WTC11 (cell line): ENCODE results near the gene USP54. TPM values are rescaled to one million over a fixed set of nuclear protein-coding genes. Genes with fewer than 3 reads are reported as not detected.

Source experiments
- ATAC-seq: fragments of 200-7000 bp; cut with Tn5 transposase; 2 replicates; pipeline ENCODE4 v1.10.0; 2021; ENCODE audit warnings: mild to moderate bottlenecking, moderate library complexity
- CTCF ChIA-PET: fragments of 300-600 bp; sonication (Branson Sonifier 250); formaldehyde crosslinking; loops from one replicate; lab custom pipeline; 2021; ENCODE audit warnings: antibody characterized with exemption; lab: Charles Lee
- POLR2A ChIA-PET: fragments of 350-600 bp; sonication (Branson Sonifier 250); formaldehyde crosslinking; loops from one replicate; lab custom pipeline; 2021; ENCODE audit warnings: antibody characterized with exemption; lab: Charles Lee
- DNase-seq: peaks from one replicate; pipeline ENCODE4 v3.0.0; 2021; ENCODE audit warnings: low spot score
- H3K27ac Mint-ChIP-seq: 2 replicates; pipeline ENCODE4 v1.8.0; 2021; ENCODE audit warnings: mixed read lengths
- H3K27me3 Mint-ChIP-seq: 2 replicates; pipeline ENCODE4 v1.8.0; 2021; ENCODE audit warnings: low read depth, mild to moderate bottlenecking, moderate library complexity, mixed read lengths
- H3K36me3 Mint-ChIP-seq: 2 replicates; pipeline ENCODE4 v1.8.0; 2021; ENCODE audit warnings: mixed read lengths
- H3K4me1 Mint-ChIP-seq: 2 replicates; pipeline ENCODE4 v1.8.0; 2022; ENCODE audit warnings: mixed read lengths
- H3K4me3 Mint-ChIP-seq: 2 replicates; pipeline ENCODE4 v1.8.0; 2021; ENCODE audit warnings: mild to moderate bottlenecking, moderate library complexity, mixed read lengths
- H3K9me3 Mint-ChIP-seq: 2 replicates; pipeline ENCODE4 v1.8.0; 2021; ENCODE audit warnings: mixed read lengths
- ATF1 ChIP-seq: sonication (generic); formaldehyde crosslinking; IDR thresholded peaks from 2 replicates; pipeline ENCODE4 v1.8.1; 2023; ENCODE audit warnings: mild to moderate bottlenecking, moderate library complexity, missing genetic modification reagents
- CREB1 ChIP-seq: sonication (generic); formaldehyde crosslinking; IDR thresholded peaks from 2 replicates; pipeline ENCODE4 v1.8.0; 2023; ENCODE audit warnings: mild to moderate bottlenecking, missing genetic modification reagents
- CTCF ChIP-seq: fragments of 200-600 bp; IDR thresholded peaks from 2 replicates; pipeline ENCODE4 v1.8.0; 2022; ENCODE audit warnings: antibody characterized with exemption
- ETV6 ChIP-seq: sonication (generic); formaldehyde crosslinking; IDR thresholded peaks from 2 replicates; pipeline ENCODE4 v1.8.1; 2022; ENCODE audit warnings: mild to moderate bottlenecking, missing genetic modification reagents
- FOXK1 ChIP-seq: sonication (generic); formaldehyde crosslinking; IDR thresholded peaks from 2 replicates; pipeline ENCODE4 v1.8.0; 2022; ENCODE audit warnings: mild to moderate bottlenecking, moderate library complexity, missing genetic modification reagents
- FOXP1 ChIP-seq: sonication (generic); formaldehyde crosslinking; IDR thresholded peaks from 2 replicates; pipeline ENCODE4 v1.8.0; 2022; ENCODE audit warnings: missing genetic modification reagents, mild to moderate bottlenecking, moderate library complexity, borderline replicate concordance
- GABPB1 ChIP-seq: sonication (generic); formaldehyde crosslinking; IDR thresholded peaks from 2 replicates; pipeline ENCODE4 v1.8.1; 2023; ENCODE audit warnings: mild to moderate bottlenecking, missing genetic modification reagents
- IRF2 ChIP-seq: sonication (generic); formaldehyde crosslinking; IDR thresholded peaks from 2 replicates; pipeline ENCODE4 v1.8.0; 2022; ENCODE audit warnings: low read depth, missing genetic modification reagents, borderline replicate concordance
- JAZF1 ChIP-seq: fragments of 250-450 bp; sonication (Bioruptor Pico); IDR thresholded peaks from 2 replicates; pipeline ENCODE4 v1.9.0; 2021; ENCODE audit warnings: moderate library complexity, mild to moderate bottlenecking, inconsistent platforms
- MXD4 ChIP-seq: fragments of 250-450 bp; sonication (Bioruptor Pico); IDR thresholded peaks from 2 replicates; pipeline ENCODE4 v1.8.0; 2021; ENCODE audit warnings: mild to moderate bottlenecking, moderate library complexity, borderline replicate concordance
- NFE2L1 ChIP-seq: sonication (generic); formaldehyde crosslinking; IDR thresholded peaks from 2 replicates; pipeline ENCODE4 v1.8.1; 2023; ENCODE audit warnings: missing genetic modification reagents
- NFYB ChIP-seq: sonication (generic); formaldehyde crosslinking; conservative IDR thresholded peaks from 2 replicates; pipeline ENCODE4 v1.8.0; 2022; ENCODE audit warnings: low read depth, missing genetic modification reagents
- OVOL2 ChIP-seq: fragments of 250-450 bp; sonication (Bioruptor Pico); IDR thresholded peaks from 2 replicates; pipeline ENCODE4 v1.9.0; 2021; ENCODE audit warnings: mild to moderate bottlenecking, borderline replicate concordance
- PREB ChIP-seq: sonication (generic); formaldehyde crosslinking; IDR thresholded peaks from 2 replicates; pipeline ENCODE4 v1.8.1; 2022; ENCODE audit warnings: mild to moderate bottlenecking, missing genetic modification reagents, moderate library complexity, borderline replicate concordance
- PRRX2 ChIP-seq: fragments of 250-450 bp; sonication (Bioruptor Pico); IDR thresholded peaks from 2 replicates; pipeline ENCODE4 v1.8.0; 2021; ENCODE audit warnings: mild to moderate bottlenecking
- SP1 ChIP-seq: sonication (generic); formaldehyde crosslinking; conservative IDR thresholded peaks from 2 replicates; pipeline ENCODE4 v1.8.1; 2022; ENCODE audit warnings: missing genetic modification reagents
- TEAD4 ChIP-seq: sonication (generic); formaldehyde crosslinking; IDR thresholded peaks from 2 replicates; pipeline ENCODE4 v1.8.0; 2022; ENCODE audit warnings: mild to moderate bottlenecking, missing genetic modification reagents
- USF1 ChIP-seq: sonication (generic); formaldehyde crosslinking; IDR thresholded peaks from 2 replicates; pipeline ENCODE4 v1.8.0; 2022; ENCODE audit warnings: mild to moderate bottlenecking, missing genetic modification reagents
- USF2 ChIP-seq: sonication (generic); formaldehyde crosslinking; IDR thresholded peaks from 2 replicates; pipeline ENCODE4 v1.8.1; 2023; ENCODE audit warnings: mild to moderate bottlenecking, missing genetic modification reagents, moderate library complexity
- ZNF263 ChIP-seq: sonication (generic); formaldehyde crosslinking; IDR thresholded peaks from 2 replicates; pipeline ENCODE4 v1.8.1; 2022; ENCODE audit warnings: low read depth, mild to moderate bottlenecking, moderate library complexity, missing genetic modification reagents
- ZNF423 ChIP-seq: fragments of 250-450 bp; sonication (Bioruptor Pico); IDR thresholded peaks from 2 replicates; pipeline ENCODE4 v2.1.2; 2022; ENCODE audit warnings: mild to moderate bottlenecking, moderate library complexity
- total RNA-seq: library from RNA; stranded (reverse); gene quantifications from 3 replicates; pipeline ENCODE4 v1.2.3, GENCODE V29; 2021
- TF ChIP-seq, protein P1 (sequence below): sonication (generic); formaldehyde crosslinking; IDR thresholded peaks from 2 replicates; pipeline ENCODE4 v1.8.0; 2023; ENCODE audit warnings: missing genetic modification reagents, mild to moderate bottlenecking, borderline replicate concordance
- TF ChIP-seq, protein P2 (sequence below): sonication (generic); formaldehyde crosslinking; conservative IDR thresholded peaks from 2 replicates; pipeline ENCODE4 v1.8.1; 2023; ENCODE audit warnings: mild to moderate bottlenecking, low read depth, missing genetic modification reagents, moderate library complexity

The USP54 gene
- total RNA-seq, 1 experiment from 2014 or later = 39.8 TPM

DNA sequence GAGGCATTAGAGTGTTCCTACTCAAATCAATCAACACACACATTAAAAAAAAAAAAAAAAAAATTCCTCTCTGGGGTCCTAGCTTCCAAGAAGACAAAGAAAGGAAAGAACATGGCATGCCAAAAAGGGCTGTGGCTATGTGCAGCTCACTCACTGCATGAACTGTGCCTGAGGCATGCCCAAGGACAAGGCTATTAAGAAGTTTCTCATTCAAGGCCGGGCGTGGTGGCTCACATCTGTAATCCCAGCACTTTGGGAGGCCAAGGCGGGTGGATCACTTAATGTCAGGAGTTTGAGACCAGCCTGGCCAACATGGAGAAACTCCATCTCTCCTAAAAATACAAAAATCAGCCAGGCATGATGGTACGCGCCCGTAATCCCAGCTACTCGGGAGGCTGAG is 53.4 kb downstream of the USP54 start (continued):
- no peak for TF ChIP-seq SP1 (CRISPR knock-in tag)
- TF ChIP-seq OVOL2 (CRISPR knock-in tag) = no peak
- no peak for TF ChIP-seq NFE2L1
- no peak for TF ChIP-seq PRRX2 (CRISPR knock-in tag)
- no peak for TF ChIP-seq GABPB1 (CRISPR knock-in tag)
- TF ChIP-seq ATF1 (CRISPR knock-in tag) = no peak
- TF ChIP-seq CTCF = no peak
- no peak for TF ChIP-seq ETV6 (CRISPR knock-in tag)
- TF ChIP-seq NFYB (CRISPR knock-in tag) = no peak
- no peak for TF ChIP-seq USF2 (CRISPR knock-in tag)

- DNase-seq = no peak
Observed at GRCh38 chr10:73537288-73537687, 53.9 kb downstream of the USP54 start.

GRCh38 chr10:73534857-73535256 is 56.3 kb downstream of the USP54 start:
- CTCF ChIA-PET = no interaction called here
- H3K9me3 Mint-ChIP-seq = no peaks in the 10 kb centered on the region
- H3K4me1 Mint-ChIP-seq = no peaks in the 10 kb centered on the region
- no peak overlapping the region for H3K4me3 Mint-ChIP-seq
- H3K36me3 Mint-ChIP-seq = peaks cover 11% of the 10 kb centered on the region
- TF ChIP-seq, protein P1, sequence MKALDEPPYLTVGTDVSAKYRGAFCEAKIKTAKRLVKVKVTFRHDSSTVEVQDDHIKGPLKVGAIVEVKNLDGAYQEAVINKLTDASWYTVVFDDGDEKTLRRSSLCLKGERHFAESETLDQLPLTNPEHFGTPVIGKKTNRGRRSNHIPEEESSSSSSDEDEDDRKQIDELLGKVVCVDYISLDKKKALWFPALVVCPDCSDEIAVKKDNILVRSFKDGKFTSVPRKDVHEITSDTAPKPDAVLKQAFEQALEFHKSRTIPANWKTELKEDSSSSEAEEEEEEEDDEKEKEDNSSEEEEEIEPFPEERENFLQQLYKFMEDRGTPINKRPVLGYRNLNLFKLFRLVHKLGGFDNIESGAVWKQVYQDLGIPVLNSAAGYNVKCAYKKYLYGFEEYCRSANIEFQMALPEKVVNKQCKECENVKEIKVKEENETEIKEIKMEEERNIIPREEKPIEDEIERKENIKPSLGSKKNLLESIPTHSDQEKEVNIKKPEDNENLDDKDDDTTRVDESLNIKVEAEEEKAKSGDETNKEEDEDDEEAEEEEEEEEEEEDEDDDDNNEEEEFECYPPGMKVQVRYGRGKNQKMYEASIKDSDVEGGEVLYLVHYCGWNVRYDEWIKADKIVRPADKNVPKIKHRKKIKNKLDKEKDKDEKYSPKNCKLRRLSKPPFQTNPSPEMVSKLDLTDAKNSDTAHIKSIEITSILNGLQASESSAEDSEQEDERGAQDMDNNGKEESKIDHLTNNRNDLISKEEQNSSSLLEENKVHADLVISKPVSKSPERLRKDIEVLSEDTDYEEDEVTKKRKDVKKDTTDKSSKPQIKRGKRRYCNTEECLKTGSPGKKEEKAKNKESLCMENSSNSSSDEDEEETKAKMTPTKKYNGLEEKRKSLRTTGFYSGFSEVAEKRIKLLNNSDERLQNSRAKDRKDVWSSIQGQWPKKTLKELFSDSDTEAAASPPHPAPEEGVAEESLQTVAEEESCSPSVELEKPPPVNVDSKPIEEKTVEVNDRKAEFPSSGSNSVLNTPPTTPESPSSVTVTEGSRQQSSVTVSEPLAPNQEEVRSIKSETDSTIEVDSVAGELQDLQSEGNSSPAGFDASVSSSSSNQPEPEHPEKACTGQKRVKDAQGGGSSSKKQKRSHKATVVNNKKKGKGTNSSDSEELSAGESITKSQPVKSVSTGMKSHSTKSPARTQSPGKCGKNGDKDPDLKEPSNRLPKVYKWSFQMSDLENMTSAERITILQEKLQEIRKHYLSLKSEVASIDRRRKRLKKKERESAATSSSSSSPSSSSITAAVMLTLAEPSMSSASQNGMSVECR (CRISPR knock-in tag) = no peak
- TF ChIP-seq PREB (CRISPR knock-in tag) = no peak
- ATAC-seq (no peak), DNase-seq (no peak)
- POLR2A ChIA-PET = no interaction called here
- H3K27me3 Mint-ChIP-seq = no peaks in the 10 kb centered on the region
- no peak overlapping the region for H3K27ac Mint-ChIP-seq

More at GRCh38 chr10:73537288-73537687, 53.9 kb downstream of the USP54 start:
- Mint-ChIP-seq H3K27me3 (no peaks in the 10 kb centered on the region), H3K36me3 (peaks cover 23% of the 10 kb centered on the region), H3K4me3 (no peak overlapping the region), H3K9me3 (no peaks in the 10 kb centered on the region), H3K27ac (no peak overlapping the region), H3K4me1 (no peaks in the 10 kb centered on the region)
- ChIA-PET CTCF (interaction anchor here (0.6 to 0.9 kb wide), 2 partner anchors 7 to 236 kb away, joined by 3 read pairs; no protein-coding TSS in a partner anchor), POLR2A (no interaction called here)
- no peak for ATAC-seq
- TF ChIP-seq ZNF263 (CRISPR knock-in tag) (no peak), FOXP1 (CRISPR knock-in tag) (no peak), TEAD4 (CRISPR knock-in tag) (no peak), ZNF423 (CRISPR knock-in tag) (no peak), IRF2 (no peak), MXD4 (CRISPR knock-in tag) (no peak), JAZF1 (CRISPR knock-in tag) (no peak), USF1 (no peak), OVOL2 (CRISPR knock-in tag) (no peak), CREB1 (CRISPR knock-in tag) (no peak), FOXK1 (CRISPR knock-in tag) (no peak)
- TF ChIP-seq, protein P2, sequence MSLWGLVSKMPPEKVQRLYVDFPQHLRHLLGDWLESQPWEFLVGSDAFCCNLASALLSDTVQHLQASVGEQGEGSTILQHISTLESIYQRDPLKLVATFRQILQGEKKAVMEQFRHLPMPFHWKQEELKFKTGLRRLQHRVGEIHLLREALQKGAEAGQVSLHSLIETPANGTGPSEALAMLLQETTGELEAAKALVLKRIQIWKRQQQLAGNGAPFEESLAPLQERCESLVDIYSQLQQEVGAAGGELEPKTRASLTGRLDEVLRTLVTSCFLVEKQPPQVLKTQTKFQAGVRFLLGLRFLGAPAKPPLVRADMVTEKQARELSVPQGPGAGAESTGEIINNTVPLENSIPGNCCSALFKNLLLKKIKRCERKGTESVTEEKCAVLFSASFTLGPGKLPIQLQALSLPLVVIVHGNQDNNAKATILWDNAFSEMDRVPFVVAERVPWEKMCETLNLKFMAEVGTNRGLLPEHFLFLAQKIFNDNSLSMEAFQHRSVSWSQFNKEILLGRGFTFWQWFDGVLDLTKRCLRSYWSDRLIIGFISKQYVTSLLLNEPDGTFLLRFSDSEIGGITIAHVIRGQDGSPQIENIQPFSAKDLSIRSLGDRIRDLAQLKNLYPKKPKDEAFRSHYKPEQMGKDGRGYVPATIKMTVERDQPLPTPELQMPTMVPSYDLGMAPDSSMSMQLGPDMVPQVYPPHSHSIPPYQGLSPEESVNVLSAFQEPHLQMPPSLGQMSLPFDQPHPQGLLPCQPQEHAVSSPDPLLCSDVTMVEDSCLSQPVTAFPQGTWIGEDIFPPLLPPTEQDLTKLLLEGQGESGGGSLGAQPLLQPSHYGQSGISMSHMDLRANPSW = no peak
